D341Med (cell line): Measurements from ENCODE around the gene LRIF1.
"Not testable (repeated sequence)": the region's sequence is repeated elsewhere in the genome, so short reads cannot be mapped to it uniquely, and the experiment has no call there.

Experiments
- DNase-seq: peaks from one replicate; pipeline ENCODE4 v3.0.0; 2012; ENCODE audit warnings: low spot score

Gene LRIF1

DNA sequence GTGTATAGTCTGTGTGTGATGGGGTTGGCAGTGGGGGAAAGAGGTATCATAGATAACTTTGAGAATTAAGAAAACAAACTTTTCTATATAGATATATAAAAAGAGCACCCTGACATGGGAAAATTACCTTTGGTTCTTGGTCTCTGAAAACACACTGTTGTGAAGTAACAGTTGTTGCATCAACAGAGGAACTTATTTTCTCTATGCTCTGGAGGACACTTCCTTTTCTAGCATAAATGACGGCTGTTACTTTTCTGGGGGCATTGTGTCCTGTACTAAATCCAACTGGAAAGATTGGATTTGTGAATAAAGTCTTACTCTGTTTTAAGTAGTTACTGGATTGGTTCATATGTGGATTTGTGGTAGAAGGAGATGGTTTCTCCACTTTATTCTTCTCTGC is 12.6 kb downstream of the LRIF1 start:
- no peak for DNase-seq

DNA sequence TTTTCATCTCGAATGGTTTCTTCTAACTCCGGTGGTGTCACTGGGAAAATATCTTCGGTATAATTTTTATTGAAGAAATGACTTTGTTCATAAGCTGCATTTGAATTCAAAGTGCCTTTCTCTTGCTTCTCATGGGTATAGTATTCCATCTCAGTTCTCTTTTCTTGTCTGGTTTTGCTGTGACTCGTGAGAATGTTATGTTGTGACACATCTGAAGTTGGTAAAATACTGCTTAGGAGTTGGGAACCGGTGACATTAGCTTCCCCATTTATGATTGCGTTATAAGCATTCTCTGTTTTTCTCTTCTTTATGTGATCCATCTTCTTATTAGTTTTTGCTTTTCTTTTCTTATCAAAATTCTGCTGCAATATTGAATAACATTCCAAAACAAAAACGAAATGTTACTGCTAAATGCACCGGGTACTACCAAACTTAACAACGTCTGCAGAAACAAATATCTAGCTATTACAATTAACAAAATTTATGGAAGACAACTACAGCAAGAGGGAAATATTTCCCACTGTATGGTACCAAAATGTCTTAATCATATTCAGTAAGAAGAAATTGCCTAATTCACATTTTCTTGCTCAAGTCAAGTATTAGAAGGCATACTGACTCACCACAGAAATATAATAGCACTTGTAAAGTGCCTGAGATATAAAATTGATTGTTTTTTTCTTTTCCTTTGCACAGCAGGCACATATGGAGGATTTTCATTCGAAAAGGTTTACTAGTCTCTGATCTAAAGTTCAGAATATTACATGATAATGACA is 15.5 kb downstream of the LRIF1 start:
- no peak for DNase-seq

GRCh38 chr1:110945626-110946025 is 18.1 kb downstream of the LRIF1 start:
- no peak for DNase-seq

- no peak for DNase-seq
These were observed 18.9 kb downstream of the LRIF1 start for GRCh38 chr1:110944806-110945205.

GRCh38 chr1:110936567-110936966 is 27.2 kb downstream of the LRIF1 start:
- DNase-seq: no peak

GRCh38 chr1:110931097-110931496 is 32.6 kb downstream of the LRIF1 start:
- DNase-seq: not testable (repeated sequence)

GRCh38 chr1:110928904-110929303 is 34.8 kb downstream of the LRIF1 start:
- DNase-seq: no peak

DNA sequence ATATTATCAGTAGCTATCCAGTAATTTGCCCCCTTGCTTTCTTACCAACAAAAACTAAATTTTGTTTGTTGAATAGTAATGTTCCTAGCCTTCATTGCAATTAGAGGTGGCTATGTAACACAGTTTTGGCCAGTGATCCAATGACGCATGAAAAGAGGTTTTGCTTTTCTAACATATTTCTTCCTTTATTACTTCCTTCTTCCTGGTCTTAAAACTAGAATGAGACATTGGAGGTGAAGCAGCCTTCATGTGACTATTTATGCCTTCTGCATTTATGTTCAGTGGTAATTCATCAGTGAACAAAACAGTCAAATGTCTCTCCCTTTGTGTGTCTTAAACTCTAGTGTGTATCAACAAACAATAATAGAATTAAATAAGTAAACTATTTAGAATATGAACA is 35.5 kb downstream of the LRIF1 start:
- no peak for DNase-seq

- no peak for DNase-seq
These were observed 36.1 kb downstream of the LRIF1 start for GRCh38 chr1:110927484-110928075.

GRCh38 chr1:110921953-110922352 is 41.8 kb downstream of the LRIF1 start:
- DNase-seq: no peak

DNA sequence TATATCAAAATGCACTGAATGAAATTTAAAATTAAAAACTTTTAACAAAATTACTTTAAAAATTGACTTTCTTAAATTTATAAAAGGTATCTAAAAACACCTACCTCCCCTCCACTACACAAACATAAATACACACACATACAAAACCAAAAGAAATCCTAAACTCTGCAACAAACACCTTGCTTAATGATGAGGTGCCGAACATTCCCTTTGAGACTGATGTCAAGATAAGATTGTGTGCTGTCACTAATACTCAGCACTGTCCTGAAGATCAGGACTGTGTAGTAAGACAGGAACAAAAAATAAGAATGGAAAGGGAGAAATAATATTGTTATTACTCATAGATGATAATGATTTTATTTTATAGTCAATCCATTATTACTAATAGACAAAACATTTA is 45.7 kb downstream of the LRIF1 start:
- no peak for DNase-seq

GRCh38 chr1:110916669-110917306 is 46.9 kb downstream of the LRIF1 start:
- no peak for DNase-seq

- no peak for DNase-seq
These were observed 47.5 kb downstream of the LRIF1 start for GRCh38 chr1:110916274-110916668.

DNA sequence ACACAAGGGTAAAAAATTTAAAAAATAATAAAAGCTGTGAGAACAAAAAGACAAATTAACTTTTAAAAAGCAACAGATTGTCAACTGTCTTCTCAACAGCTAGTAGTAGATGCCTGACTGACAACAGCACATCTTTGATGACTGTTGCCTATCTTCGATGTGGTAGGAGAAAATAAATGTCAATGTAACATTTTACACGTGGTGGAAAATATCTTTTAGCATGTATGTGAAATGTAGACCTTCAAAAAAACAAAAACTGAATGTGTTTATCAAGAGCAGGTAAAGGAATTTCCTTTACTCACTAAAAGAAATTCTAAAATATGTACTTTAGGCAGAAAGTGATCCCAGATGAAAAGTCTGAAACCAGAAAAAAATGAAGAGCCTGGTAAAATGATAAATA is 47.9 kb downstream of the LRIF1 start:
- no peak for DNase-seq

- DNase-seq: no peak
These were observed 49.0 kb downstream of the LRIF1 start for GRCh38 chr1:110914676-110915075.

DNA sequence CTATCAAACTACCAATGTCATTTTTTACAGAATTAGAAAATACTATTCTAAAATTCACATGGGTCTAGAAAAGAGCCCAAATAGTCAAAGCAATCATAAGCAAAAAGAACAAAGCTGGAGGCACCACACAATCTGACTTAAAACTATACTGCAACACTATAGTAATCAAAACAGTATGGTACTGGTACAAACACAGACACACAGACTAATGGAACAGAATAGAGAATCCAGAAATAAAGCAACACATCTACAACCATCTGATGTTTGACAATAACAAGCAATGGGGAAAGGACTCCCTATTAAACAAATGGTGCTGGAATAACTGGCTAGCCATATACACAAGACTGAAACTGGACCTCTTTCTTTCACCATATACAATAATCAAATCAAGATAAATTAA is 50.9 kb downstream of the LRIF1 start:
- DNase-seq: no peak

DNA sequence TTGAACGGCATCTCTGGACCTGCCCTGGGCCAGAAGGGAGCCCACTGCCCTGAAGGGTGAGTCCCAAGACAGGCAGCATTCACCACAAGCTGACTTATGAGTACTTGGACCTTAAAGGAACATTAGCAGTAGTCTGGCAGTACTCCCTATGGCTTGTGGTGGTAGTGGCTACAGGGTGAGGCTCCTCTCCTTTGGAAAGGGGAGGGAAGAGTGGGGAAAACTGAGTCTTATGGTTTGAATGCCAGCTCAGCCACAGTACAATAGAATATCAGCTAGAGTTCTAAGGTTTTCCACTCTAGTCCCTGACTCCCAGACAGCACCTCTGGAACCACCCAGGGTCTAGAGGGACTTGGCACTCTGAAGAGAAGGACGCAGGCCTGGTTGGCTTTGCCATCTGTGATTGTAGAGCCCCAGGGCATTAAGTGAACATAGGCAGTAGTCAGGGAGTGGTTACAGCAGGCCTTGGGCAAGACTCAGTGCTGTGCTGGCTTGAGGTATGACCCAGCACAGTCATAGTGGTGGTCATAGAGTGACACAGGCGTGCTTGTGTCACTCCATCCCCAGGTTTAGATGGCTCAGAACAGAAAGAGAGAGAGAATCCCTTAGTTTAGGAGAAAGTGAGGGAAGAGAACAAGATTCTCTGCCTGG is 59.7 kb downstream of the LRIF1 start:
- DNase-seq: no peak

GRCh38 chr1:110902820-110903463 is 60.8 kb downstream of the LRIF1 start:
- DNase-seq: no peak

- DNase-seq: no peak
These were observed 64.3 kb downstream of the LRIF1 start for GRCh38 chr1:110899458-110899843.

- DNase-seq: no peak
These were observed 64.8 kb downstream of the LRIF1 start for GRCh38 chr1:110898734-110899457.

GRCh38 chr1:110897681-110898080 is 66.0 kb downstream of the LRIF1 start:
- DNase-seq: no peak
